ENCODE results near the gene TTLL11. TPM values are rescaled to one million over a fixed set of nuclear protein-coding genes. Genes with fewer than 3 reads are reported as not detected.

TTLL11 gene
- polyA plus RNA-seq, 1 of the 3 experiments (the other 2 are of a cell fraction) = 6.8 TPM

- DNase-seq = no peak
- Histone ChIP-seq H3K9me3 (no peaks in the 10 kb centered on the region), H4K20me1 (ENCODE audit: insufficient read depth) (no peaks in the 10 kb centered on the region), H2AFZ (ENCODE audit: low read depth) (no peak overlapping the region), H3K4me2 (no peak overlapping the region), H3K79me2 (ENCODE audit: insufficient read depth) (peaks cover 11% of the 10 kb centered on the region; the same call in 1 of the 2 replicates), H3K4me3 (ENCODE audit: low read depth in 2 of 2, low read length in 1 of 2) (no peak overlapping the region), H3K27me3 (ENCODE audit: insufficient read depth) (no peaks in the 10 kb centered on the region), H3K9ac (no peak overlapping the region), H3K9me2 (no peaks in the 10 kb centered on the region), H3K36me3 (replicated peaks in 1 of 2; ENCODE audit: control insufficient read depth in 1 of 2, insufficient read depth in 2 of 2, low read length in 1 of 2) (no peaks in the 10 kb centered on the region), H3K27ac (ENCODE audit: low read depth in 2 of 2, low read length in 1 of 2) (peak overlapping the region in 1 of 2 experiments; percentile 16; a peak in 1 of 4 replicates), H3K4me1 (ENCODE audit: control insufficient read depth in 1 of 2, insufficient read depth in 2 of 2, low read depth in 1 of 2, low read length in 1 of 2) (peaks cover 0 to 12% of the 10 kb centered on the region in 2 experiments; a peak in 1 of 4 replicates), H3F3A (replicated peaks; ENCODE audit: insufficient read depth) (peaks cover 16% of the 10 kb centered on the region)
- no peak for TF ChIP-seq SIN3A (IDR thresholded peaks at IDR 0.05; ENCODE audit: borderline replicate concordance, low read depth, low read length)
- 82% methylated on average over 4 of the region's 4 CpGs for WGBS (ENCODE audit: low lambda C conversion rate)
- ChIA-PET POLR2A (no interaction called here), CTCF (interaction anchor here (1.0 kb wide), 1 partner anchor 17 kb away, joined by 3 read pairs; no protein-coding TSS in a partner anchor)
Measured at GRCh38 chr9:121912812-121913627, 180.1 kb downstream of the TTLL11 start.

GRCh38 chr9:121910491-121911040, 182.5 kb downstream of the TTLL11 start:
- Histone ChIP-seq H3K4me2 (no peak overlapping the region), H3K4me3 (ENCODE audit: low read depth in 2 of 2, low read length in 1 of 2) (no peak overlapping the region), H3K36me3 (replicated peaks in 1 of 2; ENCODE audit: control insufficient read depth in 1 of 2, insufficient read depth in 2 of 2, low read length in 1 of 2) (no peaks in the 10 kb centered on the region), H4K20me1 (ENCODE audit: insufficient read depth) (no peaks in the 10 kb centered on the region), H3K27me3 (ENCODE audit: insufficient read depth) (no peaks in the 10 kb centered on the region), H3K79me2 (ENCODE audit: insufficient read depth) (peaks cover 6% of the 10 kb centered on the region; the same call in 1 of the 2 replicates), H3K9ac (no peak overlapping the region), H3K9me3 (no peaks in the 10 kb centered on the region), H3F3A (replicated peaks; ENCODE audit: insufficient read depth) (peaks cover 14% of the 10 kb centered on the region), H3K9me2 (no peaks in the 10 kb centered on the region), H3K4me1 (ENCODE audit: control insufficient read depth in 1 of 2, insufficient read depth in 2 of 2, low read depth in 1 of 2, low read length in 1 of 2) (peaks cover 9 to 18% of the 10 kb centered on the region in 2 experiments), H3K27ac (ENCODE audit: low read depth in 2 of 2, low read length in 1 of 2) (no peak overlapping the region), H2AFZ (ENCODE audit: low read depth) (no peak overlapping the region)
- WGBS (ENCODE audit: low lambda C conversion rate) = 86% methylated on average over 4 of the region's 4 CpGs
- DNase-seq = no peak
- TF ChIP-seq GABPA (IDR thresholded peaks at IDR 0.05; ENCODE audit: low read depth) (no peak), ELF1 (IDR thresholded peaks at IDR 0.05) (no peak), YY1 (IDR thresholded peaks at IDR 0.05; ENCODE audit: low read depth) (no peak), CTCF (IDR thresholded peaks at IDR 0.05) (no peak), CHD2 (IDR thresholded peaks at IDR 0.05; ENCODE audit: low read length, partially characterized antibody) (no peak), RFX5 (IDR thresholded peaks at IDR 0.05; ENCODE audit: low read length) (no peak), JUND (IDR thresholded peaks at IDR 0.05) (no peak), MEF2A (IDR thresholded peaks at IDR 0.05; ENCODE audit: borderline replicate concordance, low read depth) (no peak), TCF12 (IDR thresholded peaks at IDR 0.05) (no peak), SMC3 (IDR thresholded peaks at IDR 0.05; ENCODE audit: low read depth, low read length) (no peak), SIN3A (IDR thresholded peaks at IDR 0.05; ENCODE audit: borderline replicate concordance, low read depth, low read length) (no peak)
- POLR2A ChIA-PET = no interaction called here
- CTCF ChIA-PET = no interaction called here

All from SK-N-SH (cell line).